ENCODE data around the gene DIMT1.

DNA sequence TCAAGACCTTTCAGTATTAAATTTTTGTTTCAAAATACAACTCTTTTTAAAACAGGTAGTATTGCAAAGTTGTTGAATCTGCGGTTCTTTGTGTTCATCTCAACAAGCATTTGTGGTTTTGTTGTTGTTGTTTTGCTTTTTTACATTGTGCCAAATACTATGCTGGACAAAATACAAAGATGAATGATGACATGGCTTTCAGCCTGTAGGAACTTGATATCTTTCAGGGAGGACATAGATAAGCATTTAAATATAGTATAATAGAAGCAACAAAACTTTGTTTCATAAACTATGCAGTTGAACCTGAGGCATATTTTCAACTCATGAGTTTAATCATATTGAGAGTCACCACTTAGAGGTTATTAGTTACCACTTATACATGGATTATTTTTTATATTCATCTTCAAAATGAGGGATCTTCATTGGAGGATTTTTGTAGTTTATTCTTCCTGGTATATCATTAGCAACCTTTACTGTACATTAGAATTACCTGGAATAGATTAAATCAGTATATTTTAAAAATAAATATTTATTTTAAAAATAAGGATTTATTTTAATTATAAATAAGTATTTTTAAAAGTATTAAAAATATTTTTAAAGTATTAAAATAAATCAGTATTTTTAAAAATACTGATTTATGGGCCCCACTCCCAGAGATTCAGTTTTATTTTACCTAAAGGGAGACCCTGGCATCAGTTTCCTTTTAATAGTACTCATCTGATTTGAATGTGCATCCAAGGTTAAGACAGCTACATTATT lies 54.8 kb downstream of the DIMT1 start:
- no peak for TF ChIP-seq CTCF (IDR thresholded peaks at IDR 0.05)
- TF ChIP-seq POLR2A (IDR thresholded peaks at IDR 0.05): no peak
- TF ChIP-seq POLR2AphosphoS5 (IDR thresholded peaks at IDR 0.05): no peak
